Measurements from ENCODE around the gene TSPEAR. TPM values are rescaled to one million over a fixed set of nuclear protein-coding genes. Genes with fewer than 3 reads are reported as not detected.

TSPEAR gene
- total RNA-seq, 1 experiment from 2014 or later, result 0.32 TPM

GRCh38 chr21:44552681-44553080 lies 158.7 kb downstream of the TSPEAR start:
- H3K27me3 ChIP-seq (replicated peaks; ENCODE audit: control insufficient read depth, insufficient read depth, low read length), result no peaks in the 10 kb centered on the region; the same call in 1 of the 2 replicates
- no peaks in the 10 kb centered on the region for H3K4me1 Mint-ChIP-seq (ENCODE audit: low read depth, unreplicated experiment)
- peaks cover 4% of the 10 kb centered on the region for H3K9me3 Mint-ChIP-seq (ENCODE audit: unreplicated experiment)
- H3K9me3 ChIP-seq, result no peaks in the 10 kb centered on the region
- no peak overlapping the region for H3K27ac Mint-ChIP-seq (ENCODE audit: unreplicated experiment)
- DNase-seq, result no peak
- ChIA-PET POLR2A (no interaction called here), CTCF (interaction anchor here (0.9 kb wide), 1 partner anchor 12 kb away, joined by 3 read pairs; no protein-coding TSS in a partner anchor)
- peaks cover 11% of the 10 kb centered on the region for H3K27me3 Mint-ChIP-seq (ENCODE audit: insufficient read depth, unreplicated experiment)
- H3K36me3 ChIP-seq (ENCODE audit: control insufficient read depth, insufficient read depth, low read length), result no peaks in the 10 kb centered on the region
- no peak overlapping the region for H3K4me3 ChIP-seq (ENCODE audit: low read depth, low read length)
- BruUV-seq (replicated peaks), result no TSS peak
- intact Hi-C loops (cut with micrococcal nuclease; ENCODE audit: unreplicated experiment), result no loop called here
- H3K4me3 Mint-ChIP-seq (ENCODE audit: unreplicated experiment), result no peak overlapping the region
- TF ChIP-seq, protein P1, sequence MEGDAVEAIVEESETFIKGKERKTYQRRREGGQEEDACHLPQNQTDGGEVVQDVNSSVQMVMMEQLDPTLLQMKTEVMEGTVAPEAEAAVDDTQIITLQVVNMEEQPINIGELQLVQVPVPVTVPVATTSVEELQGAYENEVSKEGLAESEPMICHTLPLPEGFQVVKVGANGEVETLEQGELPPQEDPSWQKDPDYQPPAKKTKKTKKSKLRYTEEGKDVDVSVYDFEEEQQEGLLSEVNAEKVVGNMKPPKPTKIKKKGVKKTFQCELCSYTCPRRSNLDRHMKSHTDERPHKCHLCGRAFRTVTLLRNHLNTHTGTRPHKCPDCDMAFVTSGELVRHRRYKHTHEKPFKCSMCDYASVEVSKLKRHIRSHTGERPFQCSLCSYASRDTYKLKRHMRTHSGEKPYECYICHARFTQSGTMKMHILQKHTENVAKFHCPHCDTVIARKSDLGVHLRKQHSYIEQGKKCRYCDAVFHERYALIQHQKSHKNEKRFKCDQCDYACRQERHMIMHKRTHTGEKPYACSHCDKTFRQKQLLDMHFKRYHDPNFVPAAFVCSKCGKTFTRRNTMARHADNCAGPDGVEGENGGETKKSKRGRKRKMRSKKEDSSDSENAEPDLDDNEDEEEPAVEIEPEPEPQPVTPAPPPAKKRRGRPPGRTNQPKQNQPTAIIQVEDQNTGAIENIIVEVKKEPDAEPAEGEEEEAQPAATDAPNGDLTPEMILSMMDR (IDR thresholded peaks at IDR 0.05; ENCODE audit: insufficient read depth in 1 of 2, low read depth in 1 of 2, low read length in 1 of 2, severe bottlenecking in 1 of 2, unreplicated experiment in 1 of 2), result no peak
- 0 out of 2 replicates have a peak, but pooled peaks cover 3% of the 10 kb centered on the region for H3K4me1 ChIP-seq
- no peaks in the 10 kb centered on the region for H3K36me3 Mint-ChIP-seq (ENCODE audit: insufficient read depth, unreplicated experiment)

- Mint-ChIP-seq H3K36me3 (ENCODE audit: insufficient read depth, unreplicated experiment) (no peaks in the 10 kb centered on the region), H3K9me3 (ENCODE audit: unreplicated experiment) (peaks cover 10% of the 10 kb centered on the region), H3K4me1 (ENCODE audit: low read depth, unreplicated experiment) (no peaks in the 10 kb centered on the region), H3K27me3 (ENCODE audit: insufficient read depth, unreplicated experiment) (peaks cover 8% of the 10 kb centered on the region), H3K4me3 (ENCODE audit: unreplicated experiment) (no peak overlapping the region), H3K27ac (ENCODE audit: unreplicated experiment) (no peak overlapping the region)
- intact Hi-C loops (cut with micrococcal nuclease; ENCODE audit: unreplicated experiment), result no loop called here
- Histone ChIP-seq H3K4me1 (0 out of 2 replicates have a peak, but pooled peaks cover 3% of the 10 kb centered on the region), H3K4me3 (ENCODE audit: low read depth, low read length) (no peak overlapping the region), H3K36me3 (ENCODE audit: control insufficient read depth, insufficient read depth, low read length) (no peaks in the 10 kb centered on the region), H3K9me3 (peaks cover 1% of the 10 kb centered on the region; the same call in 1 of the 2 replicates), H3K27me3 (replicated peaks; ENCODE audit: control insufficient read depth, insufficient read depth, low read length) (no peaks in the 10 kb centered on the region; the same call in 1 of the 2 replicates)
- no TSS peak for BruUV-seq (replicated peaks)
- no peak for DNase-seq
- TF ChIP-seq, protein P1 (IDR thresholded peaks at IDR 0.05; ENCODE audit: insufficient read depth in 1 of 2, low read depth in 1 of 2, low read length in 1 of 2, severe bottlenecking in 1 of 2, unreplicated experiment in 1 of 2), result no peak
- POLR2A ChIA-PET, result no interaction called here
- CTCF ChIA-PET, result interaction anchor here (0.9 kb wide), 1 partner anchor 11 kb away, joined by 3 read pairs; no protein-coding TSS in a partner anchor
Measured at GRCh38 chr21:44552136-44552535, 159.2 kb downstream of the TSPEAR start.

GRCh38 chr21:44551340-44551961 lies 159.9 kb downstream of the TSPEAR start, which contains the start of gene KRTAP10-2:
Gene KRTAP10-2 (minus strand): TSS chr21:44551505. CDS start chr21:44551458, 47 bp downstream.
- Mint-ChIP-seq H3K27ac (ENCODE audit: unreplicated experiment) (peak within 1 kb of the TSS; percentile 59), H3K9me3 (ENCODE audit: unreplicated experiment) (peaks cover 17% of the 10 kb centered on the region), H3K4me1 (ENCODE audit: low read depth, unreplicated experiment) (no peaks in the 10 kb centered on the region), H3K4me3 (ENCODE audit: unreplicated experiment) (no peak within 1 kb of the TSS), H3K27me3 (ENCODE audit: insufficient read depth, unreplicated experiment) (peaks cover 6% of the 10 kb centered on the region), H3K36me3 (ENCODE audit: insufficient read depth, unreplicated experiment) (no peaks in the 10 kb centered on the region)
- Histone ChIP-seq H3K27me3 (replicated peaks; ENCODE audit: control insufficient read depth, insufficient read depth, low read length) (no peaks in the 10 kb centered on the region; the same call in 1 of the 2 replicates), H3K4me3 (ENCODE audit: low read depth, low read length) (no peak within 1 kb of the TSS), H3K36me3 (ENCODE audit: control insufficient read depth, insufficient read depth, low read length) (no peaks in the 10 kb centered on the region), H3K9me3 (peaks cover 6% of the 10 kb centered on the region), H3K4me1 (0 out of 2 replicates have a peak, but pooled peaks cover 3% of the 10 kb centered on the region)
- no peak for DNase-seq
- ChIA-PET CTCF (no interaction called here), POLR2A (no interaction called here)
- TF ChIP-seq, protein P1 (IDR thresholded peaks at IDR 0.05; ENCODE audit: insufficient read depth in 1 of 2, low read depth in 1 of 2, low read length in 1 of 2, severe bottlenecking in 1 of 2, unreplicated experiment in 1 of 2), result no peak
- intact Hi-C loops (cut with micrococcal nuclease; ENCODE audit: unreplicated experiment), result no loop called here
- BruUV-seq (replicated peaks), result no TSS peak

Measured in Caco-2 (cell line).